ENCODE results near the gene RAET1E. TPM values are rescaled to one million over a fixed set of nuclear protein-coding genes. Genes with fewer than 3 reads are reported as not detected.
"Not testable (repeated sequence)": the region's sequence is repeated elsewhere in the genome, so short reads cannot be mapped to it uniquely, and the experiment has no call there.

Gene RAET1E
- total and polyA plus RNA-seq, 4 donors, result 0.18 to 1.7 (median 0.65) TPM; not detected in 1

GRCh38 chr6:149854532-149854931 is 43.4 kb downstream of the RAET1E start:
- Histone ChIP-seq H3K27ac (ENCODE audit: low read depth in 1 of 2, low read length in 2 of 2) (no peak overlapping the region), H3K27me3 (ENCODE audit: control insufficient read depth in 1 of 2, insufficient read depth in 2 of 2, low read length in 1 of 2) (no peaks in the 10 kb centered on the region), H3K4me3 (ENCODE audit: low read length in 2 of 2) (no peak overlapping the region), H3K36me3 (ENCODE audit: control insufficient read depth in 1 of 2, insufficient read depth in 2 of 2, low read length in 1 of 2) (no peaks in the 10 kb centered on the region), H3K9me3 (ENCODE audit: control insufficient read depth, low read length) (no peaks in the 10 kb centered on the region), H3K4me1 (ENCODE audit: control insufficient read depth in 1 of 2, insufficient read depth in 2 of 2, low read length in 2 of 2) (no peaks in the 10 kb centered on the region)
- intact Hi-C loops (cut with DNase I), result no loop called here
- ATAC-seq (ENCODE audit: low FRiP score) (no peak), DNase-seq (peak in 1 of 2 donors; percentile 55)
- WGBS, 2 donors, result 45 to 47% methylated on average over 6 of the region's 6 CpGs

- H3K27ac ChIP-seq (ENCODE audit: low read depth in 1 of 2, low read length in 2 of 2); DNase-seq; intact Hi-C loops (cut with DNase I); H3K27me3 ChIP-seq (ENCODE audit: control insufficient read depth in 1 of 2, insufficient read depth in 2 of 2, low read length in 1 of 2); H3K4me1 ChIP-seq (ENCODE audit: control insufficient read depth in 1 of 2, insufficient read depth in 2 of 2, low read length in 2 of 2); H3K9me3 ChIP-seq (ENCODE audit: control insufficient read depth, low read length); ATAC-seq (ENCODE audit: low FRiP score); H3K4me3 ChIP-seq (ENCODE audit: low read length in 2 of 2); H3K36me3 ChIP-seq (ENCODE audit: control insufficient read depth in 1 of 2, insufficient read depth in 2 of 2, low read length in 1 of 2): not testable (repeated sequence)
- WGBS, 2 donors, result 95 to 97% methylated on average over 4 of the region's 4 CpGs
These were observed 43.9 kb downstream of the RAET1E start for GRCh38 chr6:149854017-149854416.

- DNase-seq (no peak), ATAC-seq (ENCODE audit: low FRiP score) (no peak)
- Histone ChIP-seq H3K36me3 (ENCODE audit: control insufficient read depth in 1 of 2, insufficient read depth in 2 of 2, low read length in 1 of 2) (no peaks in the 10 kb centered on the region), H3K4me1 (ENCODE audit: control insufficient read depth in 1 of 2, insufficient read depth in 2 of 2, low read length in 2 of 2) (no peaks in the 10 kb centered on the region), H3K27me3 (ENCODE audit: control insufficient read depth in 1 of 2, insufficient read depth in 2 of 2, low read length in 1 of 2) (no peaks in the 10 kb centered on the region), H3K4me3 (ENCODE audit: low read length in 2 of 2) (no peak overlapping the region), H3K27ac (ENCODE audit: low read depth in 1 of 2, low read length in 2 of 2) (no peak overlapping the region), H3K9me3 (ENCODE audit: control insufficient read depth, low read length) (no peaks in the 10 kb centered on the region)
- intact Hi-C loops (cut with DNase I), result no loop called here
- 92 to 94% methylated on average over 12 of the region's 12 CpGs for WGBS, 2 donors
These were observed 45.0 kb downstream of the RAET1E start for GRCh38 chr6:149852881-149853280.

- H3K9me3 ChIP-seq (ENCODE audit: control insufficient read depth, low read length), result no peaks in the 10 kb centered on the region
- H3K4me3 ChIP-seq (ENCODE audit: low read length in 2 of 2), result no peak overlapping the region
- intact Hi-C loops (cut with DNase I), result no loop called here
- no peaks in the 10 kb centered on the region for H3K36me3 ChIP-seq (ENCODE audit: control insufficient read depth in 1 of 2, insufficient read depth in 2 of 2, low read length in 1 of 2)
- WGBS, 2 donors, result 80 to 88% methylated on average over 6 of the region's 6 CpGs
- no peaks in the 10 kb centered on the region for H3K27me3 ChIP-seq (ENCODE audit: control insufficient read depth in 1 of 2, insufficient read depth in 2 of 2, low read length in 1 of 2)
- H3K27ac ChIP-seq (ENCODE audit: low read depth in 1 of 2, low read length in 2 of 2), result no peak overlapping the region
- ATAC-seq (ENCODE audit: low FRiP score) (peak; percentile 37), DNase-seq (no peak)
- no peaks in the 10 kb centered on the region for H3K4me1 ChIP-seq (ENCODE audit: control insufficient read depth in 1 of 2, insufficient read depth in 2 of 2, low read length in 2 of 2)
These were observed 45.7 kb downstream of the RAET1E start for GRCh38 chr6:149852180-149852579.

- DNase-seq (no peak), ATAC-seq (ENCODE audit: low FRiP score) (no peak)
- Histone ChIP-seq H3K27me3 (ENCODE audit: control insufficient read depth in 1 of 2, insufficient read depth in 2 of 2, low read length in 1 of 2) (no peaks in the 10 kb centered on the region), H3K36me3 (ENCODE audit: control insufficient read depth in 1 of 2, insufficient read depth in 2 of 2, low read length in 1 of 2) (no peaks in the 10 kb centered on the region), H3K9me3 (ENCODE audit: control insufficient read depth, low read length) (no peaks in the 10 kb centered on the region), H3K4me1 (ENCODE audit: control insufficient read depth in 1 of 2, insufficient read depth in 2 of 2, low read length in 2 of 2) (no peaks in the 10 kb centered on the region), H3K4me3 (ENCODE audit: low read length in 2 of 2) (no peak overlapping the region), H3K27ac (ENCODE audit: low read depth in 1 of 2, low read length in 2 of 2) (no peak overlapping the region)
- WGBS, 2 donors, result 96% methylated on average over 5 of the region's 5 CpGs
- intact Hi-C loops (cut with DNase I), result no loop called here
These were observed 46.3 kb downstream of the RAET1E start for GRCh38 chr6:149851461-149852110.

- WGBS, 2 donors, result 72 to 90% methylated on average over 4 of the region's 4 CpGs
- H3K27ac ChIP-seq (ENCODE audit: low read depth in 1 of 2, low read length in 2 of 2); H3K36me3 ChIP-seq (ENCODE audit: control insufficient read depth in 1 of 2, insufficient read depth in 2 of 2, low read length in 1 of 2); H3K9me3 ChIP-seq (ENCODE audit: control insufficient read depth, low read length); H3K4me1 ChIP-seq (ENCODE audit: control insufficient read depth in 1 of 2, insufficient read depth in 2 of 2, low read length in 2 of 2); H3K4me3 ChIP-seq (ENCODE audit: low read length in 2 of 2); H3K27me3 ChIP-seq (ENCODE audit: control insufficient read depth in 1 of 2, insufficient read depth in 2 of 2, low read length in 1 of 2); DNase-seq; ATAC-seq (ENCODE audit: low FRiP score); intact Hi-C loops (cut with DNase I): not testable (repeated sequence)
These were observed 49.6 kb downstream of the RAET1E start for GRCh38 chr6:149848343-149848742.

Other genes starting within 250 kb of the RAET1E start
- gene KATNA1, start 249.4 kb downstream of the RAET1E start, total RNA-seq, result 10 to 100 TPM; 15.9 to 18.5 TPM
- 10 to 100 TPM; 16.4 to 19.8 TPM for gene KATNA1, start 249.4 kb downstream of the RAET1E start, polyA plus RNA-seq
- 10 to 100 TPM; 31.5 to 39.2 TPM for gene LATS1, start 180.0 kb downstream of the RAET1E start, total RNA-seq
- gene LATS1, start 180.0 kb downstream of the RAET1E start, polyA plus RNA-seq, result 1 to 10 TPM; 5.4 to 7.0 TPM
- 10 to 100 TPM; 28.6 to 32.1 TPM for gene NUP43, start 151.6 kb downstream of the RAET1E start, total RNA-seq
- 10 to 100 TPM in 1 of 2 donors, 1 to 10 TPM in 1; 3.6 to 10.6 TPM for gene NUP43, start 151.6 kb downstream of the RAET1E start, polyA plus RNA-seq
- 10 to 100 TPM; 48.4 to 55.9 TPM for gene PCMT1, start 148.4 kb downstream of the RAET1E start, total RNA-seq
- gene PCMT1, start 148.4 kb downstream of the RAET1E start, polyA plus RNA-seq, result 10 to 100 TPM; 51.9 to 72.1 TPM
- gene LRP11, start 33.8 kb downstream of the RAET1E start, total RNA-seq, result 10 to 100 TPM; 24.4 to 35.3 TPM
- 10 to 100 TPM in 1 of 2 donors, under 1 TPM in 1; 0.63 to 13.3 TPM for gene LRP11, start 33.8 kb downstream of the RAET1E start, polyA plus RNA-seq
- gene RAET1G, start 25.0 kb upstream of the RAET1E start, total RNA-seq, result under 1 TPM in 1 of 2 donors, not detected in 1; 0.99 TPM
- under 1 TPM in 1 of 2 donors, not detected in 1; 0.64 TPM for gene RAET1G, start 25.0 kb upstream of the RAET1E start, polyA plus RNA-seq
- under 1 TPM; 0.66 to 0.68 TPM for gene ULBP2, start 43.9 kb upstream of the RAET1E start, total RNA-seq
- under 1 TPM in 1 of 2 donors, not detected in 1; 0.36 TPM for gene ULBP2, start 43.9 kb upstream of the RAET1E start, polyA plus RNA-seq
- gene ULBP1, start 65.8 kb upstream of the RAET1E start, total RNA-seq, result under 1 TPM in 1 of 2 donors, not detected in 1; 0.13 TPM
- under 1 TPM in 1 of 2 donors, not detected in 1; 0.38 TPM for gene ULBP1, start 65.8 kb upstream of the RAET1E start, polyA plus RNA-seq
- not detected for gene RAET1L, start 127.4 kb upstream of the RAET1E start, total RNA-seq
- not detected for gene RAET1L, start 127.4 kb upstream of the RAET1E start, polyA plus RNA-seq
- gene ULBP3, start 171.0 kb upstream of the RAET1E start, total RNA-seq, result under 1 TPM; 0.39 to 0.75 TPM
- under 1 TPM in 1 of 2 donors, not detected in 1; 0.41 TPM for gene ULBP3, start 171.0 kb upstream of the RAET1E start, polyA plus RNA-seq
- gene PPP1R14C, start 244.9 kb upstream of the RAET1E start, total RNA-seq, result under 1 TPM; 0.18 to 0.58 TPM
- gene PPP1R14C, start 244.9 kb upstream of the RAET1E start, polyA plus RNA-seq, result 1 to 10 TPM in 1 of 2 donors, under 1 TPM in 1; 0.38 to 2.8 TPM

Data from aorta (tissue), 5 donors.